ENCODE data around the gene ATL2.
"Not testable (repeated sequence)": the region's sequence is repeated elsewhere in the genome, so short reads cannot be mapped to it uniquely, and the experiment has no call there.

ATL2 gene

DNA sequence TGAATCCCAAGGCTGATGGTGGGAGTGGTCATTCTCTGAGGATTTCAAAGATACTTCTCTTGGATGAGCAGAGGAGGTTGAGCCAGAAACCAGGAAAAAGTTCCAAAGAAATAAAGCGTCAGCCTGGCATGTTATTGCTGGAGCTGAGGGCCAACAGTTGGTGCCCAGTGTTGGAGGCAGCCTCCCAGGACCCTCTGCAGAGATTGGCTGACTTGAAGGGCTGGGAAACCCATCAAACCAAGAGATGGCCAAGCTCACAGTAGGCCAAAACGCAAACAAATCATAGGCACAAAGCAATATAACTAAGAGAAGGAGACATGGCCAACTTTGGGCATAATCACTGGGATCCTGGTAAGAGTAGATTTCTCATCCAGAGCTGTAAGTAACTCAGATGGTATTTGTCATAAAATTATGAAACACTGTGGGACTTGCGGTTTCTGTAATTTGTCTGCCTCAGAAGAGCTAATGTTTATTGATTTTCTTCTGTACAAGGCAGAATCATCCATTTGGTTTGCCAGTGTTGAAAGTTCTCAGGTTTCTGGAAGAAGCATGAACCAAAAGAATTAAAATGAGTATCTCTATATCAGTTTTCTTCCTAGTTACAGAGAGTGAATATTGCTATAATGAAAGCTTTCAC lies 108.3 kb downstream of the ATL2 start:
- peak; percentile 45 for DNase-seq

GRCh38 chr2:38268001-38268400 lies 109.1 kb downstream of the ATL2 start:
- no peak for DNase-seq

- no peak for DNase-seq
Observed at GRCh38 chr2:38267270-38267925, 109.7 kb downstream of the ATL2 start.

DNA sequence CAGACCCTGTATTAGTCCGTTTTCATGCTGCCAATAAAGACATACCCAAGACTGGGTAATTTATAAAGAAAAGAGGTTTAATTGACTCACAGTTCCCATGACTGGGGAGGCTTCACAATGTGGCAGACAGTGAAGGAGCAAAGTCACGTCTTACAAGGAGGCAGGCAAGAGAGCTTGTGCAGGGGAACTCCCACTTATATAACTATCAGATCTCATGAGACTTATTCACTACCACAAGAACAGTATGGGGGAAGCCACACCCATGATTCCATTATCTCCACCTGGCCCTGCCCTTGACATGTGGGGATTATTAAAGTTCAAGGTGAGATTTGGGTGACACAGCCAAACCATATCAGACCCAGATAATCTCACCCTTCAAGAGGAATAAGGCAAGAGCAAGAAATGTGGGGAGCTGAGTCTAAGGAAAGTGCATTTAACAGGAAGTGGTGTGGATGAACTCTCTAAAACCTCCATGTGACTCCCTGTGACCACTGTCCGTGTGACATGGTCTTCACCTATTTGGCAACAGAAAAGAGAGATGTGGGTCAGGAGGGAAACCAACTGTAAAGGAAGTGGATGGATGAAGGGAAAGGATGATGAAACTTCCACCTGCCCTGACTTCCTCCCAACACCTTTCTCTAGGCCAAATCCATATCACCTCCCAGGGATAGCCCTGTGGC lies 110.6 kb downstream of the ATL2 start:
- DNase-seq: no peak

DNA sequence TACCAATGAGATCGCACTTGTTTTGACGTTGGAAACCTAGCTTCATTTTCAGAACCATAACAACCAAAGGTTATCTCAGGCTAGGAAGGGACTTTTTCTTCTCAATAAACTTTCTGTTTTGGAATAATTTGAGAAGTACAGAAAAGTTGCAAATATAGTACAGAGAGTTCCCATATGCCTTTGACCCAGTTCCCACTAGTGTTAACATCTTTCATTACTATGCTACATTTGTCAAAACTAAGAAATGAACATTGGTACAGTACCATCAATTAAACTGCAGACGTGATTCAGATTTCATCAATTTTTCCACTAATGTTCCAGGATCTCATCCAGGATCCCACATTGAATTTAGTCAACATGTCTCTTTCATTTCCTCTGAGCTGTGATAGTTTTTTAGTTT lies 111.6 kb downstream of the ATL2 start:
- no peak for DNase-seq

DNA sequence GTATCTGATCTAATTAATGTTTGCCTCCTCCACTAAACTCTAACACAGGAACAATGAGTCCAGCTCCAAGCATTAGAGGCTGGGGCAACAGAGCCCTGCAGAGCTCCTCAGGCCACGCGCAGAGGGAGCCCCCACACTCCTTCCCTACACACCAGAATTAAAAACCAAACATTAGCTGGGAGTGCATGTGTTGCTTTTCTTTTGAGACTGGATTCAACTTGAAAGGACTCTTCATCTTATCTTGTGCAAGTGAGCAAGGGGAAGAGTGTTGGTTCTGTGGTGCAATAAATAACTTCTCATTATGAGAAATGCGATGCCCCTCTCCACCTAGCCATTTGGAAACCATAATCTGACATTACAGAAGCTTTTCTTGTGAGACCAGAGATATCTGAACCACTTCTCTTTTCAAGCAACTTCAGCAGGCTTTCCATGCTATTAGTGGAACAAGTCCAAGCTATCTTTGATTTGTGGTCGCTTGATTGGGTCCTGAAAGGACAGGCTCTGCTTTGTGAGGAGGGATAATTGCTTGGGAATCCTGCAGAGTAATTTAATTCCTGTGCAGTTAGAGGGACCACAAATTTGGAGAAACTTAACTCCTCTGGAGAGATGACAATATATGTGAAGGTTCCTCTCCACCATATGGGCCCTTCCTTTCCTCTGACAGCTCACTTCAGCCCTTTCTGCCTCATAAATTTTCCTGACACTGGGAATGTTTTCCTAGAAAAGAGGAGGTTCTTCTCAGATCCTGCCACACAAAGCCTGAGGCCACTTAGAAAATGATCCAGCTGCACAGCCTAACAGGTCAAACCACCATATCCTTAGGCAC lies 112.5 kb downstream of the ATL2 start:
- DNase-seq: peak; percentile 85

DNA sequence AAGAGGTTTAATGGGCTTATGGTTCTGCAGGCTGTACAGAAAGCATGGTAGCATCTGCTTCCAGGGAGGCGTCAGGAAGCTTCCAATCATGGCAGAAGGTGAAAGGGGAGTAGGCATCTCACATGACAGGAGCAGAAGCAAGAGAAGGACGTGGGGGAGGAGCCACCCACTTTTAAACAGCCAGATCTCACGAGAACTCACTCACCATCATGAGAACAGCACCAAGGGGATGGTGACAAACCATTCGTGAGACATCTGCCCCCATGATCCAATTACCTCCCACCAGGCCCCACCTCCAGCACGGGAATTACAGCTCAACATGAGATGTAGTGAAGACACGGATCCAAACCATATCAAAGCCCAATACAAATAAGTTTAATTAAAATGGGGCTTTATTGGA lies 113.8 kb downstream of the ATL2 start:
- DNase-seq: no peak

DNA sequence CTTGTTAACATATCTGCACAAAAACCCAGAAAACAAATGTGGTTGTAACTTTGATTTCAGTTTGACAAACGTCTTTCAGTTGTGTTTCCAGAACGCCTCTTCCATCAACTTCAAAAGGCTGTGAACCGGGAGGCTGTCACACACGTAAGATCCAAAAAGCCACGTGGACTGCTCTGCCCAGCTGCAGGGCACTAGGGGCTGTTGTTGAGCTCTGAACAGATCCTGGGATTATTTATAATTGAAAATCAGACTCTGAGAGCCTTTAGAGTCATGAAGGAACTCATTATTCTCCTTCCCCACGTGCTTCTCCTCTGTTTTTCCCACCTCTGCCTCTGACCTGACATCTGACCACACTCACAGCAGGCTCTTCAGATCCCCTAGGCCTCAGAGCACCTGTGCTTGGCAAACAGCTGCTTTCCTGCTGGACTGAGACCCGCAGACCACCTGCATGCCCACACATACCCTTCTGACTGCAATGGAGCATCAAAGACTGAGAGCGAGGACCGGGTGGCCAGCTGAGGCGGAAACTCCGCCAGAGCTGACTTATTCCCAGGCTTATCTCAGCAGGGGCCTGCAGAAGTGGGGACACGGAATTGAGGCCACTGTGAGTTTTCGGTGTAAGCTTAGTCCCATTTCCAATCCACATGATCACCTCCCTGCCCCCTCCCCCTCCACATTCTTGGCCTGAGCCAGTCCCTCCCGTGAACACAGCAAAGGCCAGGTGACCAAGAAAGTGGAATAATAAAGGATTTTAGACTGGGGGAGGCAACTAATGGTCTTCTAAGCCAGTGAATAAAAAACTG lies 114.8 kb downstream of the ATL2 start:
- no peak for DNase-seq

GRCh38 chr2:38261569-38262068 lies 115.5 kb downstream of the ATL2 start:
- DNase-seq: no peak

DNA sequence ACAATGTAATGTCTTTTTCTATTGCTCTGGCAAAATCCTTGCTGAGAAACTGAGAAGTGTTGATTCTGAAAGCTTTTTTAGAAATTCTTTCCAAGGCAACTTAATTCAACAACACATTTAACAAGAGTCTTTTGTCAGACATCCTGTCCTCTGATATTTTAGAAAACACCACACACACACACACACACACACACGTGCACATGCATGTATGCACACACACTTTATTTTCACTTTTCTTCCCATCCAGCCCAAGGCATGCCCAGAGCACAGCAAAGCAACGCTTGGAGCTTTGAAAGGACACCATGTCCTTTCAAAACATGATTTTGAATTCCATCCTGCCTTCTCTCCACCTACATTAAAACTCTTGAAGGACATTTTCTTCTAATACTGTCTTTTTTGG lies 116.1 kb downstream of the ATL2 start:
- DNase-seq: no peak

DNA sequence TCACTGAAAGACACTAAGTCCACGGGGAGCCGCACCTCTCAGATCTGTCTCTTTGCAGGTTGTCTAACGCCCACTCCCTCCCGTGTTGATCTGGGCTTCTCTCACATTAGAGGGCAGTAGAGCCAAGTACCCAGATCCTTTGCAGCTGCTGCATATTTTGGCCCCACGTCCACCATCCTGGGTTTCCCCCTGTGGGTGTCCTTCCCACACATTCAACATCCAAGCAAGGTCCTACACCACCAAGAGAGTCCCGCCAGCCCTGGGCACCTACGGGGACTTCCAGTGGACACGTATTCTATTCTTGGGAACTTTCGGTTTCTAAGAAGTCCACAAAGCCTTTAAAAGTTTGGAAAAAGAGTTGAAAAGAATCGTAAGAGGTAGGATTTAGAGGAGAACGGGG lies 116.6 kb downstream of the ATL2 start:
- no peak for DNase-seq

- DNase-seq: no peak
Observed at GRCh38 chr2:38259311-38259710, 117.8 kb downstream of the ATL2 start.

- DNase-seq: not testable (repeated sequence)
Observed at GRCh38 chr2:38257680-38258079, 119.4 kb downstream of the ATL2 start.

DNA sequence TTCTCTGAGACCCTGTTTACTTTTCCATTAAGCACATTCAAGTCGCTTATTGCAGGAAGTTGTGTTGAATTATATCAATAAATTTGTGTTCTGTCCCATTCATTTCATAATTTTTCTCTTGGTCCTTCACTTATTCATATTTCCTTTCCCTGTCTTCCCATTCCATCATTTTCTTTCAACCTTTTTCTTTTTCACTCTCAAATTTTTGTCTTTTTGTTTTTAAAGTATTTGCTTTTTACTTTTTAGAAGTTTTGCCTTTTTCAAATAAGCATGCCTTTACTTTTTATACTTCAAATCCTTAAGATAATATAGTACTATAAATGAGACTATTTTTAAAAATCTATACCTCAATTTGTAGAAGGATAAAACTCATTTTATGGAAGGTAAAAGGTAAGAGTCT lies 120.5 kb downstream of the ATL2 start:
- no peak for DNase-seq

DNA sequence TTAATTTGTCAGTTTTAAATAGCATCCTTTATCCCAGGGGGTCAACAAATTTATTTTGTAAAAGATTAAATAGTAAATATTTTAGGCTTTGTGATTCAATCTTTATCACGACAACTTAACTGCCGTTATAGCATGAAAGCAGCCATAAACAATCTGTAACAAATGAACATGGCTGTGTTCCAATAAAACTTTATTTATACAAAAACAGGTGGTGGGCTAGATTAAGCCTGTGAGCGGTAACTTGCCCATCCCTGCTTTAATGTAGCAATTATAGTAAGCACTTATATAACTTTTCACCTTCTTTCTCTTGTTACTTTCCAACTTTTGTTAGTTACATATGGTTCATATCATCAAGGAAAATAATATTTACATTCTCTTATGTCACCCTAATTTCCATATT lies 121.9 kb downstream of the ATL2 start:
- DNase-seq: no peak

- no peak for DNase-seq
Observed at GRCh38 chr2:38254796-38255195, 122.3 kb downstream of the ATL2 start.

DNA sequence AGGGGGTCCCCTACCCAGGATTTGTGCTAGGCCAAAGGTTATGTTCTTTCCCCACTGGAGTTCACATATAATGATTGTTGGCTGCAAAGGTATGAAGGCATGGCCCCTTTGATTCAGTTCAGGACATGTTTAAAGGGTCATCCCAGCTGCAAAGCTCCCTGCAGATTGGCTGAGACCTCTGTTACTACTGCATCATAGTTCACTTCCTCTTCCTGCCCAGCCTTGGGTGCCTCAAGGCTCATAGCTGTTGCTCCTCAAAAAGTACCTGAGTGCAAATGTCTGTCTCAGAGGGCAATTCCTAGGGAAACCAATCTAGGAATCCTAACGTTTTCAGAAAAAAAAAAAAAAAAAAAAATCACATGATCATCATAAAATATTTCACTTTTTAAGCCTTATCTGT lies 125.1 kb downstream of the ATL2 start:
- DNase-seq: no peak

GRCh38 chr2:38248707-38249106 lies 128.4 kb downstream of the ATL2 start:
- no peak for DNase-seq

DNA sequence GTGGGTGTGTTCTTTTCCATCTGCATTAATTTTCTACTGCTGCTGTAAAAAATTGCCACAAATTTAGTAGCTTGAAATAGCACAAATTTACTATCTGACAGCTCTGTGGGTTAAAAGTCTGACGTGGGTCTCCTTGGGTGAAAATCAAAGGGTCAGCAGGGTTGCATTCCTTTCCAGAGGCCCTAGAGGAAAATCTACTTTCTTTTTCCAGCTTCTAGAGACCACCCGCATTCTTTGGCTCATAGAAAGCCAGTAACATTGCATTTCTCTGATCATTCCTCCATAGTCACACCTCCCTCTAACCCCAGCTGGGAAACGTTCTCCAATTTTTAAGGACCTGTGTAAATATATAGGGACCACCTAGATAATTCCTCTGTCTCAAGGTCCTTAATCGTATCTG lies 128.8 kb downstream of the ATL2 start:
- DNase-seq: no peak

DNA sequence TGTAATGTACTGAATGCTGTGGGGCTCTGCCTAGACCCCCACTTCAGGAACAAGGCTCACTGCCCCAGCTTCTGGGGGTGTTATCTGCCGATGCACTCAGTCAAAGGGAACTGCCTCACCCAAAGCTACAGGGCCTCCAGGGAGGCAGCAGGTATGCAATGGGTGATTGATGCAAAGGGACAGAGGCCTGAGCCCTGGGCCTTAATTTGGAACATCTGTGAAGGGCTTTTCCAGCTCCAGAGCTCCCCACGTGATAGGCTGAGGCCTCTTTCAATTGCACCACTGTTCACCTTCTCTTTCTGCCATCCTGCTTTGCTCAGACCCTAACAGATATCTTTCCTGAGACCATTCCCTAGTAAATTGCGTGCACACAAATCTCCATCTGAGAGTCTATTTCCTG lies 131.0 kb downstream of the ATL2 start:
- DNase-seq: no peak

DNA sequence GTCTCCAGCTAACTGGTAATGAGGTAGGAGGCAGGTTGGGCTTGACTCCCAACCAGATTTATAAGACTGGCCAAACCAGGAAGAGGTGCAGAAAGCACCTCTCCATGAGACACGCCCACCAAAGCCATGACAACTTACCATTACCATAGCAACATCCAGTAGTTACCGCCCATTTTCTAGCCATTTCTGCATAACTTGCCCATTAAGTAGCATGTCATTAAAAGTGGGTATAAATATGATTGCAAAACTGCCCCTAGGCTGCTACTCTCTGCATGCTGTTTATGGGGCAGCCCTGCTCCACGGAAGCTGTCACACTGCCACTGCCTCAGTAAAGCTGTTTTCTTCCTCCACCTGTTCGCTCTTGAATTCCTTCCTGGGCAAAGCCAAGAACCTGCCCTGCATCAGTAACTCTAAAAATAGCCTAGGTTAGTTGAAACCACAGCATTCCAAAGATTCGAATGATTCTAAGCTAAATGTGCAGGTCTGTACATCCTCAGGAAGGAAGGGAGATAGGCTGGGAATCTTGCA lies 131.9 kb downstream of the ATL2 start:
- DNase-seq: no peak

DNA sequence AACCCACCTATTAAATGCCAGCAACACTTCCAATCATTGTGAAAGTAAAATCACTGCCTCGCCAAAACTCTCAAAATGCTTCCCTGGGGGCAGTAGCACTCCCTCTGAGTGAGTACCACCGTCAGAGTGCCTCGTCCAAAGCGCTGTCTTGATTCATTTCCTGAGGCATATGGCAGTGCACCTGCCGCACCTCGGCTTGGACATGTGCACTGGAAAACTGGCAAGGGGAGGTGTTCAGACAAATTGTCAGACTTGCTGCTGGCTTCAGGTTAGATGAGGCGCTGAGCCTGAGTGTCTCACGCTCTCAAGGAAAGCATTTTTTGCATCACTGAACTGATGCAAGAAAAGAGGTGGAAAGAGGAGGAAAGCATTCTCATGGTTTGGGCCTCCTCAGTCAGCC lies 132.8 kb downstream of the ATL2 start:
- DNase-seq: no peak
